ENCODE measurements around the gene NAB2. TPM values are rescaled to one million over a fixed set of nuclear protein-coding genes. Genes with fewer than 3 reads are reported as not detected.

The NAB2 gene
- total and polyA plus RNA-seq, 4 donors, result 19.8 to 48.4 (median 31.9) TPM

DNA sequence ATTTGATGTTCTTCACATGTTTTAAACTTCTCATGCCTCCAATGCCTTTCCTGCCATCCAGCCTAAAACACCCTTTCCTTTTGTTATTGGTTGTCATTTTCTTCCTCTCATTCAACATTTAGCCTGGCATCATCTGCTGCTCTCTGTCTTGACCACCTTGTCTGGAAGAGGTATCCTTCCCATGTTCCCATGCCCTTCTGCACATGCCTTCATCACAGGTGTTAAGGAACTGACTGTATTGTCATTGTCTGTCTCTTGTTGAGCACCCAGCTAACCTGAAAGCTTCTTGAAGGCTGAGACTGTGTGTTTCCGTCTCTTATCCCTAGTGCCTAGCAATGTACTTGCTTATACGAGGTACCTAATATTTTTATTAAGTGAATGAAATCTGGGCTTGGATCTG is 34.9 kb downstream of the NAB2 start:
- intact Hi-C loops (cut with DNase I), result loop anchor here (2.0 kb wide), 3 partner anchors 51 to 59 kb away; no protein-coding TSS in a partner anchor
- Histone ChIP-seq H3K4me3 (ENCODE audit: low read length in 2 of 2) (no peak overlapping the region), H3K27me3 (ENCODE audit: control insufficient read depth in 1 of 2, insufficient read depth in 2 of 2, low read length in 1 of 2) (no peaks in the 10 kb centered on the region), H3K36me3 (ENCODE audit: control insufficient read depth in 1 of 2, insufficient read depth in 2 of 2, low read length in 1 of 2) (no peaks in the 10 kb centered on the region), H3K9me3 (ENCODE audit: control insufficient read depth, low read length) (no peaks in the 10 kb centered on the region), H3K4me1 (ENCODE audit: control insufficient read depth in 1 of 2, insufficient read depth in 2 of 2, low read length in 2 of 2) (no peaks in the 10 kb centered on the region), H3K27ac (ENCODE audit: low read depth in 1 of 2, low read length in 2 of 2) (no peak overlapping the region)
- no peak for ATAC-seq (ENCODE audit: low FRiP score)
- 26 to 28% methylated on average over 2 of the region's 2 CpGs for WGBS, 2 donors
- no peak for DNase-seq

DNA sequence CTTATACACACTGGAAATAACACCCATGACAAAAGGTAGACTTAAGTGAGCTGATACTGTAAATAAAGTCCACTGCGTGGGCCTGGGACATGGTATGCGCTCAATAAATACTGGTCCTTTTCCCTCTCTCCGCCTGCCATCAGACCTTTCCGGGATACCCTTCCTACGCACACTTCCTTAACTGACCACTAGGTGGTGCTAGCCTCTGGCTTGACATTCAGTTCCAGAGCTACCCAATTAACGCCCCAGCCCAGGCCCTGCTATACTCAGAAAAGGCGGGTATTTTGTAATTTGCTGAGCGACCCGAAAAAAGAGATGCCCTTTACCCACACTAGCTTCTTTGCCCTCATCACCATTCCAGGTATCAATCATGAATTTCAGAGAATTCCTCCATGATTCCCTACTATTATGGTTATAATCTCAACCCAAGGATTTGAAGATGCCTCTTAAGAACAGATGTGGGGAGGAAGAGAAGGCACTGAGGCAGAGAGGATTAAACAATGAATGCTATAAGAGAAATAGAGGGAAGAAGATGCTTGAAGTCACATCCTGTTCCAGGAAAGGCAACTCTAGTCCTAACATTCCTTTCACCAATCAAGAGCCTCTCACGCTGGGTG is 35.5 kb downstream of the NAB2 start:
- 13 to 14% methylated on average over 10 of the region's 10 CpGs for WGBS, 2 donors
- Histone ChIP-seq H3K9me3 (ENCODE audit: control insufficient read depth, low read length) (no peaks in the 10 kb centered on the region), H3K4me3 (ENCODE audit: low read length in 2 of 2) (no peak overlapping the region), H3K27ac (ENCODE audit: low read depth in 1 of 2, low read length in 2 of 2) (no peak overlapping the region), H3K36me3 (ENCODE audit: control insufficient read depth in 1 of 2, insufficient read depth in 2 of 2, low read length in 1 of 2) (no peaks in the 10 kb centered on the region), H3K4me1 (ENCODE audit: control insufficient read depth in 1 of 2, insufficient read depth in 2 of 2, low read length in 2 of 2) (no peaks in the 10 kb centered on the region), H3K27me3 (ENCODE audit: control insufficient read depth in 1 of 2, insufficient read depth in 2 of 2, low read length in 1 of 2) (no peaks in the 10 kb centered on the region)
- ATAC-seq (ENCODE audit: low FRiP score) (peak; percentile 76), DNase-seq (peak in 1 of 2 donors; percentile 73)
- intact Hi-C loops (cut with DNase I), result loop anchor here (2.0 kb wide), 3 partner anchors 50 to 58 kb away; no protein-coding TSS in a partner anchor

GRCh38 chr12:57126061-57126460 is 37.1 kb downstream of the NAB2 start:
- Histone ChIP-seq H3K27ac (ENCODE audit: low read depth in 1 of 2, low read length in 2 of 2) (no peak overlapping the region), H3K4me1 (ENCODE audit: control insufficient read depth in 1 of 2, insufficient read depth in 2 of 2, low read length in 2 of 2) (peaks cover 2 to 4% of the 10 kb centered on the region in 2 donors), H3K4me3 (ENCODE audit: low read length in 2 of 2) (no peak overlapping the region), H3K27me3 (ENCODE audit: control insufficient read depth in 1 of 2, insufficient read depth in 2 of 2, low read length in 1 of 2) (no peaks in the 10 kb centered on the region), H3K36me3 (ENCODE audit: control insufficient read depth in 1 of 2, insufficient read depth in 2 of 2, low read length in 1 of 2) (no peaks in the 10 kb centered on the region), H3K9me3 (ENCODE audit: control insufficient read depth, low read length) (no peaks in the 10 kb centered on the region)
- ATAC-seq (ENCODE audit: low FRiP score), result no peak
- 94% methylated on average over 11 of the region's 11 CpGs for WGBS, 2 donors
- intact Hi-C loops (cut with DNase I), result no loop called here
- no peak for DNase-seq

DNA sequence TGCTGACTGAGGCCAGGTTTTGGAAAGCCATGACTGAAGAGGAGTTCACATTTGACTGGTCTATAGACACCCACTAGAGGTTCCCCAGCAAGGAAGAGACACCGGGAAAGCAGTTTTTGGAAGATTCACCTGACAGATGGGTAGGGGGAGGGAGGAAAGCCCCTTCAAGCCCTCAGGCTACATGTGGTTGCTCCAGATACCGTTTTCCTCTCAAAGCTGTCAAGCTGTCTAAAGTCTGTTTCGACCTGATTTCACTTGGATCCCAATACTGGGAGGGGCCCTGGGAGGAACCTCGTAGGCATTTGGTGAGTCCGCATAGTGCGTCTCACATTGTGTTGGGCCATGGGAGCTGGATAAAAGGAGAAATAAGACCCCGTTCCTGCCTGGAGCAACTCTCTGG is 37.6 kb downstream of the NAB2 start:
- no peaks in the 10 kb centered on the region for H3K27me3 ChIP-seq (ENCODE audit: control insufficient read depth in 1 of 2, insufficient read depth in 2 of 2, low read length in 1 of 2)
- ATAC-seq (ENCODE audit: low FRiP score) (no peak), DNase-seq (no peak)
- 43 to 46% methylated on average over 7 of the region's 7 CpGs for WGBS, 2 donors
- H3K9me3 ChIP-seq (ENCODE audit: control insufficient read depth, low read length), result no peaks in the 10 kb centered on the region
- peaks cover 2 to 4% of the 10 kb centered on the region in 2 donors for H3K4me1 ChIP-seq (ENCODE audit: control insufficient read depth in 1 of 2, insufficient read depth in 2 of 2, low read length in 2 of 2)
- intact Hi-C loops (cut with DNase I), result no loop called here
- peak overlapping the region in 1 of 2 donors; percentile 13 for H3K27ac ChIP-seq (ENCODE audit: low read depth in 1 of 2, low read length in 2 of 2)
- no peaks in the 10 kb centered on the region for H3K36me3 ChIP-seq (ENCODE audit: control insufficient read depth in 1 of 2, insufficient read depth in 2 of 2, low read length in 1 of 2)
- no peak overlapping the region for H3K4me3 ChIP-seq (ENCODE audit: low read length in 2 of 2)

GRCh38 chr12:57127101-57127725 is 38.3 kb downstream of the NAB2 start:
- Histone ChIP-seq H3K27me3 (ENCODE audit: control insufficient read depth in 1 of 2, insufficient read depth in 2 of 2, low read length in 1 of 2) (no peaks in the 10 kb centered on the region), H3K4me3 (ENCODE audit: low read length in 2 of 2) (peak overlapping the region; percentile 55 to 94), H3K4me1 (ENCODE audit: control insufficient read depth in 1 of 2, insufficient read depth in 2 of 2, low read length in 2 of 2) (peaks cover 4% of the 10 kb centered on the region in 2 donors), H3K9me3 (ENCODE audit: control insufficient read depth, low read length) (no peaks in the 10 kb centered on the region), H3K27ac (ENCODE audit: low read depth in 1 of 2, low read length in 2 of 2) (peak overlapping the region in 1 of 2 donors; percentile 23), H3K36me3 (ENCODE audit: control insufficient read depth in 1 of 2, insufficient read depth in 2 of 2, low read length in 1 of 2) (no peaks in the 10 kb centered on the region)
- peak; percentile 55 for ATAC-seq (ENCODE audit: low FRiP score)
- peak; percentile 88 to 89 for DNase-seq
- WGBS, 2 donors, result 2 to 3% methylated on average over 26 of the region's 26 CpGs
- intact Hi-C loops (cut with DNase I), result no loop called here

- Histone ChIP-seq H3K27ac (ENCODE audit: low read depth in 1 of 2, low read length in 2 of 2) (peak within 1 kb of the TSS; percentile 31 to 88), H3K4me3 (ENCODE audit: low read length in 2 of 2) (peak within 1 kb of the TSS; percentile 94 to 98), H3K27me3 (ENCODE audit: control insufficient read depth in 1 of 2, insufficient read depth in 2 of 2, low read length in 1 of 2) (no peaks in the 10 kb centered on the region), H3K36me3 (ENCODE audit: control insufficient read depth in 1 of 2, insufficient read depth in 2 of 2, low read length in 1 of 2) (no peaks in the 10 kb centered on the region), H3K9me3 (ENCODE audit: control insufficient read depth, low read length) (no peaks in the 10 kb centered on the region), H3K4me1 (ENCODE audit: control insufficient read depth in 1 of 2, insufficient read depth in 2 of 2, low read length in 2 of 2) (peaks cover 4 to 8% of the 10 kb centered on the region in 2 donors)
- ATAC-seq (ENCODE audit: low FRiP score), result peak; percentile 88
- DNase-seq, result peak; percentile 91 to 96
- intact Hi-C loops (cut with DNase I), result no loop called here
- WGBS, 2 donors, result 0 to 1% methylated on average over 36 to 57 of the region's 57 CpGs
Observed at GRCh38 chr12:57127726-57128518, 39.0 kb downstream of the NAB2 start, which contains the start of gene LRP1. TSS of gene LRP1 (plus strand) at chr12:57128483. CDS start at chr12:57128965, 482 bp downstream.

GRCh38 chr12:57128519-57129247 is 39.8 kb downstream of the NAB2 start:
- intact Hi-C loops (cut with DNase I), result no loop called here
- Histone ChIP-seq H3K27ac (ENCODE audit: low read depth in 1 of 2, low read length in 2 of 2) (peak overlapping the region; percentile 31 to 59), H3K9me3 (ENCODE audit: control insufficient read depth, low read length) (no peaks in the 10 kb centered on the region), H3K4me3 (ENCODE audit: low read length in 2 of 2) (peak overlapping the region; percentile 94 to 98), H3K27me3 (ENCODE audit: control insufficient read depth in 1 of 2, insufficient read depth in 2 of 2, low read length in 1 of 2) (no peaks in the 10 kb centered on the region), H3K4me1 (ENCODE audit: control insufficient read depth in 1 of 2, insufficient read depth in 2 of 2, low read length in 2 of 2) (peaks cover 6 to 8% of the 10 kb centered on the region in 2 donors), H3K36me3 (ENCODE audit: control insufficient read depth in 1 of 2, insufficient read depth in 2 of 2, low read length in 1 of 2) (no peaks in the 10 kb centered on the region)
- DNase-seq, result no peak
- WGBS, 2 donors, result 1% methylated on average over 25 to 35 of the region's 35 CpGs
- no peak for ATAC-seq (ENCODE audit: low FRiP score)

- peak overlapping the region; percentile 31 to 59 for H3K27ac ChIP-seq (ENCODE audit: low read depth in 1 of 2, low read length in 2 of 2)
- no peaks in the 10 kb centered on the region for H3K27me3 ChIP-seq (ENCODE audit: control insufficient read depth in 1 of 2, insufficient read depth in 2 of 2, low read length in 1 of 2)
- no peak for DNase-seq
- H3K4me1 ChIP-seq (ENCODE audit: control insufficient read depth in 1 of 2, insufficient read depth in 2 of 2, low read length in 2 of 2), result peaks cover 6 to 8% of the 10 kb centered on the region in 2 donors
- WGBS, 2 donors, result 1% methylated on average over 12 of the region's 12 CpGs
- H3K4me3 ChIP-seq (ENCODE audit: low read length in 2 of 2), result peak overlapping the region; percentile 94 to 98
- intact Hi-C loops (cut with DNase I), result no loop called here
- no peaks in the 10 kb centered on the region for H3K9me3 ChIP-seq (ENCODE audit: control insufficient read depth, low read length)
- ATAC-seq (ENCODE audit: low FRiP score), result no peak
- H3K36me3 ChIP-seq (ENCODE audit: control insufficient read depth in 1 of 2, insufficient read depth in 2 of 2, low read length in 1 of 2), result no peaks in the 10 kb centered on the region
Observed at GRCh38 chr12:57129321-57129842, 40.5 kb downstream of the NAB2 start.

Measured in aorta (tissue), 5 donors.